IPS-18c (cell line): ENCODE measurements around the gene GPN1.
"Not testable (repeated sequence)": the region's sequence is repeated elsewhere in the genome, so short reads cannot be mapped to it uniquely, and the experiment has no call there.

Experiments used
- H3K4me3 ChIP-seq: 2 replicates; pipeline ENCODE4 v1.7.0; 2013; ENCODE audit warnings: low read depth, mild to moderate bottlenecking, low read length, moderate library complexity; ENCODE audit not compliant: insufficient read depth
- H3K9me3 ChIP-seq: one replicate; pipeline ENCODE4 v1.6.1; 2013; ENCODE audit warnings: mild to moderate bottlenecking, low read length, moderate library complexity; ENCODE audit not compliant: control insufficient read depth, insufficient read depth

The GPN1 gene

DNA sequence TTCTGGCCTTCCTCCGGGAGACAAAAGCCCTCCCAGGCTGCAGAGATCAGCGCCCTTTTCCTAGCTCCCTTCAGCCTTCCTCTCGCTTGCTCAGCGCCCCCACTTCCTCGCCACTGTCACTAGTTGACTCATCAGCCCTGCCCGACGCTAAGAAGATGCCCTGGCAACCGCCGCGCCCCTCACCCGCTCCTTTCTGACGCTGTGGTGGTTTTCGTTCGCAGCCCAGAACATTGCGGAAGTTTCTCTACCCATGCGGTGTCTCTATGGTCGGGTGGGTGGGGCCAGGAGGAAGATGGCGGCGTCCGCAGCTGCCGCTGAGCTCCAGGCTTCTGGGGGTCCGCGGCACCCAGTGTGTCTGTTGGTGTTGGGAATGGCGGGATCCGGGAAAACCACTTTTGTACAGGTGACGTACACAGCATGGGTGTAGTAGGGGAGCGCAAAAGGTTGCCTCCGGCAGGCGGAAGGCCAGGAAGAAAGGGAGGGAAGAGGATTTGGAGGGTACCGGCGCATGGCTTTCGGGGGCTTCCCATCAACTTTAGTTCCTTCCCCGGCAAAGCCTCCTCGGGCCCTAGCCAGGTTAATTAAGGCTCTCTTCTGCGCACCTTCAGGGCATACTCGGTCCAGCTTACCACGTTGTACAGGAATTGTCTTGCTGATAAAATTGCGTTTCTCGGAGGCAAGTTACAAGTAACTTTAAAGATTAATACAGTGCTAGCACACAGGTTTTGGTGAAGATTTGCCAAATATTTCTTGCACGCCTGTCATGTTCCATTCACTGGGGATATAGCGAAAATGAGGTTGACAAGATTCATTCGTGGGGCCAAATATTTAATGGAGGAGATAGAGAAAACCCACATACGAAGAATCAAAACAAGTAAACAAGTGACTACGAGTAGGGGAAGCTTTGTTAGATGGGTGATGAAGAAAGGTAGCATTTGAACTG, at the start of gene GPN1, which contains the start of gene CCDC121:
Gene GPN1, plus strand, starts transcription at position 284 of the 943 bp plus-strand sequence. Its CDS starts 9 bp downstream, at position 293.
Gene CCDC121, minus strand, starts transcription at position 246 of the 943 bp plus-strand sequence. CDS start 1,213 bp downstream, outside the sequence.
- H3K9me3 ChIP-seq, result no peaks in the 10 kb centered on the region
- H3K4me3 ChIP-seq, result peak within 1 kb of the TSS; percentile 85

DNA sequence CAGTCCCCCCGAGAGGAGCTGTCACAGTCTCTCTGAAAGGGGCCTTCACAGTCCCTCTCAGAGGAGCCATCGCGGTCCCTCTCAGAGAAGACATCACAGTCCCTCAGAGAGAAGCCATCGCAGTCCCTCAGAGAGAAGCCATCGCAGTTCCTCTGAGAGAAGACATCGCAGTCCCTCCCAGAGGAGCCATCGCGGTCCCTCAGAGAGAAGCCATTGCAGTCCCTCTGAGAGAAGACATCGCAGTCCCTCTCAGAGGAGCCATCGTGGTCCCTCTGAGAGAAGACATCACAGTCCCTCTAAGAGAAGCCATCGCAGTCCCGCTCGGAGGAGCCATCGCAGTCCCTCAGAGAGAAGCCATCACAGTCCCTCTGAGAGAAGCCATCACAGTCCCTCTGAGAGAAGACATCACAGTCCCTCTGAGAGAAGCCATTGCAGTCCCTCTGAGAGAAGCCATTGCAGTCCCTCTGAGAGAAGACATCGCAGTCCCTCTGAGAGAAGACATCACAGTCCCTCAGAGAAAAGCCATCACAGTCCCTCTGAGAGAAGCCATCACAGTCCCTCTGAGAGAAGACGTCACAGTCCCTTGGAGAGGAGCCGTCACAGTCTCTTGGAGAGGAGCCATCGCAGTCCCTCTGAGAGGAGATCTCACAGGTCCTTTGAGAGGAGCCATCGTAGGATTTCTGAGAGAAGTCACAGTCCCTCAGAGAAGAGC, 47.3 kb upstream of the GPN1 start:
- H3K9me3 ChIP-seq, result no peaks in the 10 kb centered on the region
- H3K4me3 ChIP-seq, result no peak overlapping the region

DNA sequence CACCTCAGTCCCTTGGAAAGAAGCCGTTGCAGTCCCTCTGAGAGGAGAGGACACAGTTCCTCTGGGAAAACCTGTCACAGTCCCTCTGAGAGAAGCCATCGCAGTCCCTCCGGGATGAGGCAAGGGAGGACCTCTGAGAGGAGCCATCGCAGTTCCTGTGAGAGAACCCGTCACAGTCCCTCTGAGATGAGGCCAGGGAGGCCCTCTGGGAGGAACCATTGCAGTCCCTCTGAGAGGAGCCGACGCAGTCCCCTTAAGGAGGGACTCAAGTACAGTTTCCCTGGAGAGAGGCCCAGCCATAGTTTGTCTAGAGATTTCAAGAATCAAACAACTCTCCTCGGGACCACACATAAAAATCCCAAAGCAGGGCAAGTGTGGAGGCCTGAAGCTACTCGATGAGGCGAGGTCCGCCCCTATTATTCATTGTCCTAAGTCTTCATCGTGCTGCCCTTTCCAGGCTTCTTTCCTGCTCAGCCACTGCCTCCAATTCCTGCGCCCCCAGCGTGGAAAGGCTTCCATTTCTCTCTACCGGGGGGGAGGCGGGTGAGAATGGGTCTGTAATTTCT, 46.6 kb upstream of the GPN1 start:
- no peaks in the 10 kb centered on the region for H3K9me3 ChIP-seq
- H3K4me3 ChIP-seq, result peak overlapping the region; percentile 79; the same call in 1 of the 2 replicates

DNA sequence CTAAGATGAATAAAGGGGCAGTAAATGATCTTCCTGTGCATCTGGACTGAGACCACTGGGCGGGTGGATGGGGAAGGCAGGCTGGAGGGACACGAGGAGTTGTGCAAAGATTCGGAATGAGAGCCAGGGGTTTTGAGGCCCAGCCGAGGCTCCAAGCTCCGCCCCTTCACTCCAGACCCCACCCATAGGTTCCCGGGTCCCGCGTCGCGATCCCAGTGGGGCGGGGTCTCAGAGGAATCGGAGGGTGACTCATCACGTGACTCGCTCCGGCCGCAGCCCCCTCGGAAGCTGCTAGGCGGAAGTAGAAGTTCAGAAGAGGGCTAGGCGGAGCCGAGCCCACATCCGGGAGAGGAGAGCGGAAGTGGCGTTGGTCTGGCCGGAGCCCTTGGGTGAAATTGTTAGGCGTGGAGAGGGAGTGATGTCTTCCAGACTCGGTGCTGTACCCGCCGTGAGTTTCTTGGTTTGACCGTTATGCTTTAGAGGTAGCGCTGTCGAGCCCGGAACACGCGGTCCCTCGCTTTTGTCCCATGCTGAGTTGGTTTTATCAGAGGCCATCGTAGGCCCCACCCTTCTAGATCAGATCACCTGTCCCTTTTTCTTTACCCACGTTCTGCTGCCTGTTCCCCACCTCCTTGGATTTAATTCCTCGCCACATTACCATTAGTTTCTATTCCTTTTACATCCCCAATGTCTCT, 46.0 kb upstream of the GPN1 start, which contains the start of gene ZNF512:
Gene ZNF512, plus strand, starts transcription at position 348 of the 695 bp plus-strand sequence. Its CDS starts 71 bp downstream, at position 419.
- Histone ChIP-seq H3K4me3 (peak within 1 kb of the TSS; percentile 79), H3K9me3 (no peaks in the 10 kb centered on the region)

DNA sequence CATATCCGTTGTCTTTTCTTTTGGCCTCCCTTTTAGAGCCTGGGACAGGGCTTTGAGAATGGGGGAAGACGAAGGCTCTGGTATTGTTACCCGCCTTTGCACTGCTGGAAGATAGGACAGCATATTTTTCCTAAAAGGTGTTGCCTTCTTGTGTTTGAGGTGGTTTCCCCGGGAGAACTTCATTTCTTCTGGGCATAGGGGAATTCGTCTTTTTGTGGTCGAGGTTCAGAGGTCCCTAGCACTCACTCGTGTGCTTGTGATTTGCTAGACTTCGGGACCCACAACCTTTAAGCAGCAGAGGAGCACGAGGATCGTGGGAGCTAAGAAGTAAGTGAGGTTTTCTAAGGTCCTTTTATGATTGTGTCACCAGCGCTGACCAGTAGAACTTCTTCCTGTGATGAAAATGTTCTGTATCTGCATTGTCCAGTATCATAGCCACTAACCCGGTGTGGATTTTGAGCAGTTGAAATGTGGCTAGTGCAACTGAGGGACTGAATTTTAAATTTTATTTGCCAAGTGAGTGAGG, 45.4 kb upstream of the GPN1 start:
- Histone ChIP-seq H3K4me3 (peak overlapping the region; percentile 79), H3K9me3 (no peaks in the 10 kb centered on the region)

DNA sequence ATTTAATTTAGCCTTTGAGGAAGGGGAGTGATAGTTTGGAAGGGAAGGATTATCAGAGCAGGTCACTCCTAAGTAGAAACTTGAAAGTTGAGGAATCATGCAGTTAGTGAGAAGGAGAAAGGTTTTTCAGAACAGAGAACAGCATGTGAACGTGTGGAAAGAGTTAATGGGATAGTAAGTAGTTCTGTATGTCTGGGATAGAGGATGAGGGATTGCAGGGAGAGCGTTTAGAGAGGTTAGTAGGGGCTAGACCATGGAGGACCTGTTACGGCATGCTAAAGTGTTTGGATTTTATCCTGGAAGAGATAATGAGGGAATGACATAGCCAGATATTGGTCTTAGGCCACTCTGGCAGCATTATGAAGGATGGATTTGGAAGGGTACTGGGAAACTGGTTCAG, 44.3 kb upstream of the GPN1 start:
- 0 out of 2 replicates have a peak overlapping the region, but pooled peaks have one; percentile 10 for H3K4me3 ChIP-seq

DNA sequence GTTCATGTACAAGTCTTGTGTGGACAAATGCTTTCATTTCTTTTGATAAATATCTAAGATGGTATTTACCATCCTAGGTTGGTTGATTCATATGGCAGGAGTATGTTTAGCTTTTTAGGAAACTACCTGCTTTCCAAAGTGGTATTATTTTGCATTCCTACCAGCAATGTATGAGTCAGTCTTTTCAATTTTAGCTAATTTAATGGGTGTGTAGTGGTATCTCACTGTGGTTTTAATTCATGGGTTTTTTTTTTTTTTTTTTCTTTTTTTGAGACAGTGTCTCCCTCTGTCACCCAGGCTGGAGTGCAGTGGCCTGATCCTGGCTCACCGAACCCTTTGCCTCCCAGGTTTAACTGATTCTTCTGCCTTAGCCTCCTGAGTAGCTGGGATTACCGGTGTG, 41.8 kb upstream of the GPN1 start:
- no peak overlapping the region for H3K4me3 ChIP-seq

More for the DNA sequence above, 44.3 kb upstream of the GPN1 start:
- no peaks in the 10 kb centered on the region for H3K9me3 ChIP-seq

DNA sequence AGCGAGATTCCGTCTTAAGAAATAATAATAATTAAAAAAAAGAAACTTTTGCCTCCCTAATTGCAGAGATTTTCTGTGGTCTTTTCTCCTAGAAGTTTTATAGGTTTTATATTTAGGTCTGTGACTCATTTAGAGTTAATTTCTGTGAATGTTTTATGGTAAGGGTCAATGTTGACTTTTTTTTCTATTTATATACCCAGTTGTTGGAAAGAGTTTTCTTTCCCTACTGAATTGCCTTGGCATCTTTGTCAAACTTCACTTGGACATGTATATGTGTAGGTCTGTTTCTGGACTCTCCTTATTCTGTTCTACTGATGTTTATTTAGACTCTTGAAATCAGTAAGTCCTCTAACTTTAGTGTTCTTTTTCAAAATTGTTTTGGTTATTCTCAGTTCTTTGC, 40.5 kb upstream of the GPN1 start:
- peaks cover under 1% of the 10 kb centered on the region for H3K9me3 ChIP-seq

More for the DNA sequence above, 41.8 kb upstream of the GPN1 start:
- no peaks in the 10 kb centered on the region for H3K9me3 ChIP-seq

DNA sequence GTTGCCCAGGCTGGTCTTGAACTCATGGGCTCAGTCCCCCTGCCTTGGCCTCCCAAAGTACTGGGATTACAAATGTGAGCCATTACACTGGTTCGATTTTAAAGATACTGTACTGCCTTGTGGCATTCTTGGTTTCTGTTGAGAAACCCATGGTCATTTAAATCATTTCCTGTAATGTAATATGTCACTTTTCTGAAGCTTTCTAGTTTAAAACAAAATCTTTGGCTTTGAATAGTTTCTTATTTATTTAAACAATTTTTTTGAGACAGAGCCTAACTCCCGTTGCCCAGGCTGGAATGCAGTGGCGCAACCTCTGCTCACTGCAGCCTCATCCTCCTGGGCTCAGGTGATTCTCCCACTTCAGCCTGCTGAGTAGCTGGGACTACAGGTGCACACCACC, 37.1 kb upstream of the GPN1 start:
- Histone ChIP-seq H3K4me3 (no peak overlapping the region), H3K9me3 (peaks cover 3% of the 10 kb centered on the region)

More for the DNA sequence above, 40.5 kb upstream of the GPN1 start:
- H3K4me3 ChIP-seq, result no peak overlapping the region

DNA sequence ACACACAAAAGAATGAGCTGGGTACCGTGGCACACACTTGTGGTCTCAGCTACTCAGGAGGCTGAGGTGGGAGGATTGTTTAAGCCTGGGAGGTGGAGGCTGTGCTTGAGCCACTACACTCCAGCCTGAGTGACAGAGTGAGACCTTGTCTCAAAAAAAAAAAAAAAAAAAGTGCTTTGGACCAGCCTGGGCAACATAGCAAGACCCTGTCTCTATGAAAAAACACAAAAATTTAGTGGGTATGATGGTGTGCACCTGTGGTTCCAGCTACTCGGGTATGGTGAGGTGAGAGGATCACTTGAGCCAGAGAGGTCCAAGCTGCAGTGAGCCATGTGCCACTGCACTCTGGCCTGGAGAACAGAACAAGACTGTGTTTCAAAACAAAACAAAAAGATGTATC, 35.6 kb upstream of the GPN1 start:
- peaks cover 3% of the 10 kb centered on the region for H3K9me3 ChIP-seq

DNA sequence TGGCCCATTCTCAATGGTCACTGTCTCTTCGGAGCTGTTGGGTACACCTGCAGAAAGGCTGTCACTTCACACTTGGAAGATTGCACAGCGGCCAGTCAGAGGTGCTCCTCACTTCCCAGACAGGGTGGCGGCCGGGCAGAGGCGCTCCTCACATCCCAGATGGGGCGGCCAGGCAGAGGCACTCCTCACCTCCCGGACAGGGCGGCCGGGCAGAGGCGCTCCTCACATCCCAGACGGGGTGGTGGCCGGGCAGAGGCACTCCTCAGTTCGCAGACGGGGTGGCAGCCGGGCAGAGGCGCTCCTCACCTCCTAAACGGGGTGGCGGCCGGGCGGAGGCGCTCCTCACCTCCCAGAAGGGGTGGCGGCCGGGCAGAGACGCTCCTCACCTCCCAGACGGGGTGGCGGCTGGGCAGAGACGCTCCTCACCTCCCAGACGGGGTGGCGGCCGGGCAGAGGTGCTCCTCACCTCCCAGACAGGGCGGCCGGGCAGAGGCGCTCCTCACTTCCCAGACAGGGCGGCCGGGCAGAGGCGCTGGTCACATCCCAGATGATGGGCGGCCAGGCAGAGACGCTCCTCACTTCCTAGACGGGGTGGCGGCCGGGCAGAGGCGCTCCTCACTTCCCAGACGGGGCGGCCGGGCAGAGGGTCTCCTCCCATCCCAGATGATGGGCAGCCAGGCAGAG, 34.7 kb upstream of the GPN1 start:
- H3K9me3 ChIP-seq, H3K4me3 ChIP-seq: not testable (repeated sequence)

More for the DNA sequence above, 35.6 kb upstream of the GPN1 start:
- no peak overlapping the region for H3K4me3 ChIP-seq

DNA sequence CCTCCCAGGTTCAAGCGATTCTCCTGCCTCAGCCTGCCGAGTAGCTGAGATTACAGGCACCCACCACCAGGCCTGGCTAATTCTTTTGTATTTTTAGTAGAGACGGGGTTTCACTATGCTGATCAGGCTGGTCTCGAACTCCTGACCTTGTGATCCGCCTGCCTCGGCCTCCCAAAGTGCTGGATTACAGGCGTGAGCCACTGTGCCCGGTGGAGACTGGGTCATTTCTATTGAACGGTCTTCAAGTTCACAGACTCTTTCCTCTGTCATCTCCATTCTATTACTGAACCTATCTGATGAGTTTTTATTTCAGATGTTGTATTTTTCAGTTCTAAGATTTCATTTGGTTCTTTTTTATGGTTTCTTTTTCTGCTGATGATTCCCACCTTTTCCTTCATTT, 33.4 kb upstream of the GPN1 start:
- H3K9me3 ChIP-seq, H3K4me3 ChIP-seq: not testable (repeated sequence)

DNA sequence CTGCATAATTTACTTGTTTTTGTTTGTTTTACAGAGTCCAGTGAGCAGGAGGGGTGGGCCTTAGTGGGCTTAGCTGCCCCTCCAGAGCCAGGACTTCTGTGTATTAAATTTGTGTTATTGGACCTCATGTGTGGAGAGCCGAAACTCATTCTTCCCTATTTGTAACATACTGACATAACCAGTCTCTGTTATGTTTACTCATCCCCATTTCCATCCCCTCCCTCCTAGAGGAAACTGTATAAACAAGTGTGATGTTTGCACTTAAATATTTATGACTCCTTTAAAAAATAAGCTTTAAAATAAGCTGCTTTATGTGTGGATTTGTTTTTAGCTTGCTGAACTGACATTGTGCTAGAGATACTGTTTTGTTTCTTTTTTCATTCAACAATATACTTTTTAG, 32.2 kb upstream of the GPN1 start:
- H3K9me3 ChIP-seq, result peaks cover 3% of the 10 kb centered on the region
- H3K4me3 ChIP-seq, result no peak overlapping the region

DNA sequence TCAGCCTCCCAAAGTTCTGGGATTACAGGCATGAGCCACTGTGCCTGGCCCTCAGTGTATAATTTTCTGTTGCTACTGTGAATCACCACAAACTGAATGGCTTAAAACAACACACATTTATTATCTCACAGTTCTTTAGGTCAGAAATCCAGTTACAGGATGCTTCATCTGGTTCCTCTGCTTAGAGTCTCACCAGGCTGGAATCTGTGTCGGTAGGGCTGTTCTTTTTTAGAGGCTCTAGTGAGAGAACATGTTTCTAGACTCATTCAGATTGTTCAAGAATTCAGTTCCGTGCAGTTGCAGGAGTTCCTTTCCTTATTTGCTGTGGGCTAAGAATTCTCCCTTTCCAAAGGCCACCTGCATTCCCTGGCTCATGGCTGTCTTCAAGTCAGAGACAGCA, 22.2 kb upstream of the GPN1 start:
- H3K4me3 ChIP-seq, result no peak overlapping the region
- no peaks in the 10 kb centered on the region for H3K9me3 ChIP-seq

DNA sequence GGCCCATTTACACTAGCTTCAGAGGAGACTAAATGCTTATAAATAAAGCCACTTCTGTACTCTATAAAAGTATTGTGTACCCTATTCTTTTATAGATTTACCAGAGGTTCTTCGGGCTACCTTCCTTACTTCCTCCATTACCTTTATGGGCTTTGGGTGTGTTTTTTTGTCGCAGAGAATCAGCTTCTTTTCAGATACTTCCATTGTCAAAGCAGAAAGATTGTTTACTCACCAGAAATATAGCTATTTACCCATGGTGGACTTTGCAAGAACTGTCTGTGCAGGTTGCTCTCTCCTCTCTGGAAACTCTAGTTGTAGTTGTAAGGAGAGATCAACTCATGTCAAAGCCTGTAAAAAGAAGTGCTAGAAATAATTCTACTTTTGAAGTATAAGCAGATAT, 14.9 kb upstream of the GPN1 start:
- Histone ChIP-seq H3K4me3 (no peak overlapping the region), H3K9me3 (no peaks in the 10 kb centered on the region)

DNA sequence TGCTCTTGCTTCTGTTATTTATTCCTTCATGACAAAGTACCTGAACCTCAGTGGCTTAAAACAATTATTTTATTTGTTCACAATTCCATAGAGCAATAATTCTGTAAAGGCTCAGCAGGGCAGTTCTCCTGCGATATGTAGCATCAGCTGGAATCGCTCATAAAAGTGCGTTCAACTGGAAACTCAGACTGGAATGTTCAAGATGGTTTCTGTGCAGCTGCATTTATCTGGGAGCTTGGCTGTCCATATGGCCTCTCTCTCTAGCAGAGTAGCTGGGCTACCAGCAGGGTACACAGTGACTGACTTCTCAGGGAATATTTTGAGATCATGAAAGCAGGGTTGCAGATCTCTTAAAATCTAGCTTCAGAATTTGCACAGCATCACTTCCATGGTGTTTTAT, 13.5 kb upstream of the GPN1 start:
- H3K9me3 ChIP-seq, result no peaks in the 10 kb centered on the region
- no peak overlapping the region for H3K4me3 ChIP-seq
